Measurements from ENCODE around the gene TNS3. TPM values are rescaled to one million over a fixed set of nuclear protein-coding genes. Genes with fewer than 3 reads are reported as not detected.
"Not testable (repeated sequence)": the region's sequence is repeated elsewhere in the genome, so short reads cannot be mapped to it uniquely, and the experiment has no call there.

Gene TNS3
- total RNA-seq, 1 experiment from 2014 or later, result 27.6 TPM

GRCh38 chr7:47606593-47607046 lies 24.7 kb upstream of the TNS3 start:
- not testable (repeated sequence) for DNase-seq, H3K36me3 ChIP-seq, H3K9me3 ChIP-seq, H3K27me3 ChIP-seq, H3K4me3 ChIP-seq

GRCh38 chr7:47605816-47606575 lies 24.1 kb upstream of the TNS3 start:
- Histone ChIP-seq H3K36me3 (no peaks in the 10 kb centered on the region), H3K4me3 (no peak overlapping the region), H3K27me3 (no peaks in the 10 kb centered on the region), H3K9me3 (no peaks in the 10 kb centered on the region)
- no peak for DNase-seq

- H3K36me3 ChIP-seq, result no peaks in the 10 kb centered on the region
- DNase-seq, result no peak
- H3K9me3 ChIP-seq, result no peaks in the 10 kb centered on the region
- H3K4me3 ChIP-seq, result no peak overlapping the region
- no peaks in the 10 kb centered on the region for H3K27me3 ChIP-seq
These were observed 22.6 kb upstream of the TNS3 start for GRCh38 chr7:47604496-47604890.

- not testable (repeated sequence) for H3K36me3 ChIP-seq, H3K27me3 ChIP-seq, H3K4me3 ChIP-seq, H3K9me3 ChIP-seq, DNase-seq
These were observed 21.8 kb upstream of the TNS3 start for GRCh38 chr7:47603514-47604255.

GRCh38 chr7:47602272-47603004 lies 20.5 kb upstream of the TNS3 start:
- Histone ChIP-seq H3K27me3 (no peaks in the 10 kb centered on the region), H3K9me3 (no peaks in the 10 kb centered on the region), H3K4me3 (no peak overlapping the region), H3K36me3 (no peaks in the 10 kb centered on the region)
- DNase-seq, result no peak

GRCh38 chr7:47601881-47602249 lies 20.0 kb upstream of the TNS3 start:
- no peaks in the 10 kb centered on the region for H3K36me3 ChIP-seq
- H3K27me3 ChIP-seq, result no peaks in the 10 kb centered on the region
- H3K4me3 ChIP-seq, result no peak overlapping the region
- no peak for DNase-seq
- no peaks in the 10 kb centered on the region for H3K9me3 ChIP-seq

- no peak overlapping the region for H3K4me3 ChIP-seq
- DNase-seq, result peak; percentile 76
- H3K36me3 ChIP-seq, result no peaks in the 10 kb centered on the region
- H3K9me3 ChIP-seq, result no peaks in the 10 kb centered on the region
- no peaks in the 10 kb centered on the region for H3K27me3 ChIP-seq
These were observed 19.4 kb upstream of the TNS3 start for GRCh38 chr7:47601119-47601880.

GRCh38 chr7:47600199-47601118 lies 18.5 kb upstream of the TNS3 start:
- no peak overlapping the region for H3K4me3 ChIP-seq
- H3K36me3 ChIP-seq, result no peaks in the 10 kb centered on the region
- DNase-seq, result peak; percentile 85
- no peaks in the 10 kb centered on the region for H3K9me3 ChIP-seq
- no peaks in the 10 kb centered on the region for H3K27me3 ChIP-seq

- Histone ChIP-seq H3K4me3 (no peak overlapping the region), H3K27me3 (no peaks in the 10 kb centered on the region), H3K36me3 (no peaks in the 10 kb centered on the region), H3K9me3 (no peaks in the 10 kb centered on the region)
- no peak for DNase-seq
These were observed 15.5 kb upstream of the TNS3 start for GRCh38 chr7:47597379-47597778.

GRCh38 chr7:47596502-47597202 lies 14.7 kb upstream of the TNS3 start:
- DNase-seq, result peak; percentile 94
- no peaks in the 10 kb centered on the region for H3K27me3 ChIP-seq
- H3K4me3 ChIP-seq, result no peak overlapping the region
- no peaks in the 10 kb centered on the region for H3K9me3 ChIP-seq
- no peaks in the 10 kb centered on the region for H3K36me3 ChIP-seq

GRCh38 chr7:47594406-47594805 lies 12.5 kb upstream of the TNS3 start:
- H3K27me3 ChIP-seq, result no peaks in the 10 kb centered on the region
- no peaks in the 10 kb centered on the region for H3K9me3 ChIP-seq
- DNase-seq, result no peak
- no peak overlapping the region for H3K4me3 ChIP-seq
- no peaks in the 10 kb centered on the region for H3K36me3 ChIP-seq

- no peak overlapping the region for H3K4me3 ChIP-seq
- DNase-seq, result peak; percentile 68
- no peaks in the 10 kb centered on the region for H3K9me3 ChIP-seq
- H3K27me3 ChIP-seq, result no peaks in the 10 kb centered on the region
- H3K36me3 ChIP-seq, result no peaks in the 10 kb centered on the region
These were observed 10.0 kb upstream of the TNS3 start for GRCh38 chr7:47591655-47592572.

- no peak for DNase-seq
- H3K27me3 ChIP-seq, result no peaks in the 10 kb centered on the region
- no peaks in the 10 kb centered on the region for H3K36me3 ChIP-seq
- no peak overlapping the region for H3K4me3 ChIP-seq
- no peaks in the 10 kb centered on the region for H3K9me3 ChIP-seq
These were observed 9.3 kb upstream of the TNS3 start for GRCh38 chr7:47591089-47591654.

GRCh38 chr7:47590215-47590614 lies 8.3 kb upstream of the TNS3 start:
- H3K36me3 ChIP-seq, H3K4me3 ChIP-seq, DNase-seq, H3K27me3 ChIP-seq, H3K9me3 ChIP-seq: not testable (repeated sequence)
